Measurements from ENCODE around the gene RDH14.

The RDH14 gene

GRCh38 chr2:18560797-18561085, 288 bp upstream of the RDH14 start:
- DNase-seq = no peak

GRCh38 chr2:18559531-18560030, 872 bp downstream of the RDH14 start:
- peak; percentile 73 for DNase-seq

- DNase-seq = peak; percentile 31
Measured at GRCh38 chr2:18558458-18558857, 2.0 kb downstream of the RDH14 start.

- no peak for DNase-seq
Measured at GRCh38 chr2:18557121-18557520, 3.3 kb downstream of the RDH14 start.

- DNase-seq = peak; percentile 31
Measured at GRCh38 chr2:18552351-18553077, 7.9 kb downstream of the RDH14 start.

GRCh38 chr2:18551623-18552022, 8.8 kb downstream of the RDH14 start:
- no peak for DNase-seq

GRCh38 chr2:18551169-18551568, 9.3 kb downstream of the RDH14 start:
- no peak for DNase-seq

- peak; percentile 18 for DNase-seq
Measured at GRCh38 chr2:18550433-18550832, 10.0 kb downstream of the RDH14 start.

- no peak for DNase-seq
Measured at GRCh38 chr2:18549083-18549482, 11.4 kb downstream of the RDH14 start.

- peak; percentile 78 for DNase-seq
Measured at GRCh38 chr2:18548621-18549020, 11.8 kb downstream of the RDH14 start.

GRCh38 chr2:18546567-18546966, 13.9 kb downstream of the RDH14 start:
- DNase-seq = peak; percentile 32

- DNase-seq = no peak
Measured at GRCh38 chr2:18545384-18545783, 15.1 kb downstream of the RDH14 start.

GRCh38 chr2:18544171-18544570, 16.3 kb downstream of the RDH14 start:
- no peak for DNase-seq

GRCh38 chr2:18540872-18541271, 19.6 kb downstream of the RDH14 start:
- DNase-seq = no peak

GRCh38 chr2:18536697-18537096, 23.8 kb downstream of the RDH14 start:
- DNase-seq = no peak

- DNase-seq = no peak
Measured at GRCh38 chr2:18536100-18536499, 24.4 kb downstream of the RDH14 start.

- DNase-seq = no peak
Measured at GRCh38 chr2:18531194-18531593, 29.3 kb downstream of the RDH14 start.

- DNase-seq = no peak
Measured at GRCh38 chr2:18527822-18528221, 32.6 kb downstream of the RDH14 start.

GRCh38 chr2:18527326-18527725, 33.1 kb downstream of the RDH14 start:
- DNase-seq = no peak

GRCh38 chr2:18526429-18526828, 34.0 kb downstream of the RDH14 start:
- no peak for DNase-seq

GRCh38 chr2:18525852-18526251, 34.6 kb downstream of the RDH14 start:
- DNase-seq = no peak

GRCh38 chr2:18525236-18525635, 35.2 kb downstream of the RDH14 start:
- no peak for DNase-seq

- DNase-seq = no peak
Measured at GRCh38 chr2:18522484-18523146, 37.8 kb downstream of the RDH14 start.

Measured in OCI-M1 (cell line).